ENCODE results near the gene EIF3L. TPM values are rescaled to one million over a fixed set of nuclear protein-coding genes. Genes with fewer than 3 reads are reported as not detected.
A peak's percentile ranks its signal among the peaks of the same experiment; 100 is the strongest.

EIF3L gene
- total RNA-seq, 1 experiment from 2014 or later: 402 TPM

GRCh38 chr22:37816543-37817180 lies 32.6 kb upstream of the EIF3L start:
- no peak for TF ChIP-seq CTCF (IDR thresholded peaks at IDR 0.05; ENCODE audit: unreplicated experiment)
- CTCF ChIA-PET: interaction anchor here (1.7 kb wide), 2 partner anchors 9 to 76 kb away, joined by 3 to 6 read pairs; partner anchors contain the start of gene GCAT
- Mint-ChIP-seq H3K9me3 (ENCODE audit: low read depth, unreplicated experiment) (no peaks in the 10 kb centered on the region), H3K27me3 (ENCODE audit: unreplicated experiment) (no peaks in the 10 kb centered on the region), H3K36me3 (ENCODE audit: insufficient read depth, unreplicated experiment) (peaks cover 18% of the 10 kb centered on the region), H3K27ac (ENCODE audit: unreplicated experiment) (no peak overlapping the region), H3K4me1 (ENCODE audit: low read depth, unreplicated experiment) (peaks cover 2% of the 10 kb centered on the region), H3K4me3 (ENCODE audit: low read depth, unreplicated experiment) (no peak overlapping the region)
- intact Hi-C loops (cut with micrococcal nuclease; ENCODE audit: unreplicated experiment): loop anchor here (5.0 kb wide), 1 partner anchor 151 kb away; no protein-coding TSS in a partner anchor
- no TSS peak for BruUV-seq (replicated peaks)
- no peak for DNase-seq

DNA sequence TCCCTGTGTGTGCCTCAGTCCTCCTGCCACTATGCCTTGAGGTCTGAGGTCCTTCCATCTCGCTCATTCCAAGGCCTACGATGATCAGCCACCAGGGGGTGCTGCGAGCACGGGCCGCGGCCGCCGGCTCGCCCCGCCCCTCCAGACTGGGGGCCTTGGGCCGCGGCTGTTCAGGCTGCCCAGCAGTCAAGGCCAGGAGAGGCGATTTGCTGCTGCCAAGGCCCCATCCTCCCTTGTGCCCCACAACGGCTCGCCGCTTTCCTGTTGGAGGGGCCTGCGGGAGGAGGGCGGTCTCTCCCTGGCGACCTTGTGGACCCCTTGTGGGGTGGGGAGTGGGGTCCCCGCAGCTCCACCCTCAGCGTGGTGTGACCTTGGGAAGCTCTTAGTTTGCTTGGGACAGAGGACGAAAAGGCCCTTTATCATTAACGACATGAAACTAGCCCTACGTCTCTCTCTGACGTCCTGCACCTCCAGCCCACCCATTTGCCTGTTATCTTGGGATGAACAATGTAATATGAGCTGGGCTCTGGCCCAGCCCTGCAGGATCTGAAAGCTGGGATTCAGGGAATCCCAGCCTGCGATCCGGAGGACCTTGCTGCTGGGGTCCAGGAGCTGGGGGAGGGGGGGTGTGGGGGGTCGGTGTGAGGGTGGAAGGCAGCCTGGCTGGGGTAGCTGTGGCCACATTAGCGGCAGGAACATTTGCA lies 31.4 kb upstream of the EIF3L start:
- Mint-ChIP-seq H3K4me3 (ENCODE audit: low read depth, unreplicated experiment) (peak overlapping the region; percentile 56), H3K4me1 (ENCODE audit: low read depth, unreplicated experiment) (peaks cover 9% of the 10 kb centered on the region), H3K36me3 (ENCODE audit: insufficient read depth, unreplicated experiment) (peaks cover 15% of the 10 kb centered on the region), H3K9me3 (ENCODE audit: low read depth, unreplicated experiment) (no peaks in the 10 kb centered on the region), H3K27me3 (ENCODE audit: unreplicated experiment) (no peaks in the 10 kb centered on the region), H3K27ac (ENCODE audit: unreplicated experiment) (no peak overlapping the region)
- peak; percentile 94 for DNase-seq
- peak; percentile 88 for TF ChIP-seq CTCF (IDR thresholded peaks at IDR 0.05; ENCODE audit: unreplicated experiment)
- CTCF ChIA-PET: interaction anchor here (0.5 to 1.8 kb wide), 9 partner anchors 11 to 343 kb away, joined by 3 to 16 read pairs (median 4); partner anchors contain the start of genes ANKRD54 and GCAT
- intact Hi-C loops (cut with micrococcal nuclease; ENCODE audit: unreplicated experiment): loop anchor here (1.0 to 5.0 kb wide), 2 partner anchors 45 to 149 kb away; no protein-coding TSS in a partner anchor
- no TSS peak for BruUV-seq (replicated peaks)

DNA sequence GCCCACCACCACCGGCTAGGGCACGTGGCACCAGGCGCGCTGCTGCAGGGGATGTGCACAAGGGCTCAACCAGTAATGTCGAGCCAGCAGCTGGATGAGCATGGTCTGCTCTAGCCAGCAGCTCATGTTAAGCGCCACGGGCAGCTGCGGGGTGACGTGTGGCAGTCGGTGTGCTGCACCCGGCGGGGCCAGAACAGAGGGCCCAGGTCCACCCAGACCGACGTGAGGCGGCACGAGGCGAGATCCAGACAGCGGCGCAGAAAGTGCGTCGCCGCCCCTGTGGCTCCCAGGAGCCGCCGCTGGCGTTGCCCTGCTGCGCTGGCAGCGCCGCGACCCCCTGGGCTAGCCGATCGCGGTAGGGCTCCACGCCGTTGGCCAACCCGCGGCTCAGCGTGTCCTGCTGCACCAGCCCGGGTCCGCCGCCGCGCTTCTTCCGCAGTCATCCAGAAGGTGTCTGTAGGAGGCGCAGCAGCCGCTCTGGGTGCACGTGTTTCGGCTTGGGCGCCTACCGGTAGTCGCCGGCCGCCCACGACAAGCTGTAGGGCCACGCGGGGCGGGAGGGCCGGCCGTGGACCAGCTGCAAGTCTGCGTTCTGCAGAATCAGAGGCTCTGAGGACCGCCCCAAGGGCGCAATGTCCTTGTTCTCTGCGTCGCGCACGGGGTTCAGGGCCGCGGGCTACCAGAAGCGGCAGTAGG lies 30.7 kb upstream of the EIF3L start:
- Mint-ChIP-seq H3K27me3 (ENCODE audit: unreplicated experiment) (no peaks in the 10 kb centered on the region), H3K4me1 (ENCODE audit: low read depth, unreplicated experiment) (peaks cover 9% of the 10 kb centered on the region), H3K36me3 (ENCODE audit: insufficient read depth, unreplicated experiment) (peaks cover 13% of the 10 kb centered on the region), H3K27ac (ENCODE audit: unreplicated experiment) (no peak overlapping the region), H3K4me3 (ENCODE audit: low read depth, unreplicated experiment) (peak overlapping the region; percentile 56), H3K9me3 (ENCODE audit: low read depth, unreplicated experiment) (no peaks in the 10 kb centered on the region)
- no TSS peak for BruUV-seq (replicated peaks)
- peak; percentile 66 for DNase-seq
- CTCF ChIA-PET: interaction anchor here (1.1 to 1.8 kb wide), 4 partner anchors 10 to 45 kb away, joined by 3 to 16 read pairs (median 4); partner anchors contain the start of genes ANKRD54 and GCAT
- peak; percentile 44 for TF ChIP-seq CTCF (IDR thresholded peaks at IDR 0.05; ENCODE audit: unreplicated experiment)
- intact Hi-C loops (cut with micrococcal nuclease; ENCODE audit: unreplicated experiment): loop anchor here (1.0 to 5.0 kb wide), 2 partner anchors 45 to 149 kb away; no protein-coding TSS in a partner anchor

DNA sequence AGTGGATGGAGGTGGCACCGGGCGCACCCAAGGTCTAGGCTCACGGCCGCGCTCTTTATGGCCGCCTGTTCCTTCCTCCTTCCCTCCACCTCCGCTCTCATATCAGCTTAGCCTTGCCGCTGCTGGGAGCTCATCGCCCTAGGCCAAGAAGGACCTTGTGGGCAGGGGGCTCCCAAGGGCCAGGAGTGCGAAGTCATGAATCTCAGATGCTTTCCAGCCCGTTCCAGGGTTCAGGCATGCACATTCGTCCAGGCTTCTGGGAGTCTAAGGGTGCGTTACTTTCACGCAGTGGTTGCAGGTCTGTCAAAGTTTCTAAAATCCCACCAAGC lies 30.1 kb upstream of the EIF3L start:
- no TSS peak for BruUV-seq (replicated peaks)
- DNase-seq: no peak
- Mint-ChIP-seq H3K4me3 (ENCODE audit: low read depth, unreplicated experiment) (peak overlapping the region; percentile 56), H3K27ac (ENCODE audit: unreplicated experiment) (no peak overlapping the region), H3K27me3 (ENCODE audit: unreplicated experiment) (no peaks in the 10 kb centered on the region), H3K9me3 (ENCODE audit: low read depth, unreplicated experiment) (no peaks in the 10 kb centered on the region), H3K4me1 (ENCODE audit: low read depth, unreplicated experiment) (peaks cover 9% of the 10 kb centered on the region), H3K36me3 (ENCODE audit: insufficient read depth, unreplicated experiment) (peaks cover 14% of the 10 kb centered on the region)
- intact Hi-C loops (cut with micrococcal nuclease; ENCODE audit: unreplicated experiment): loop anchor here (5.0 kb wide), 1 partner anchor 148 kb away; no protein-coding TSS in a partner anchor
- no peak for TF ChIP-seq CTCF (IDR thresholded peaks at IDR 0.05; ENCODE audit: unreplicated experiment)
- CTCF ChIA-PET: interaction anchor here (0.8 to 1.2 kb wide), 2 partner anchors 25 to 44 kb away, joined by 3 read pairs; partner anchors contain the start of gene ANKRD54

Data from Calu3 (cell line).